ENCODE results near the gene PKNOX2. TPM values are rescaled to one million over a fixed set of nuclear protein-coding genes. Genes with fewer than 3 reads are reported as not detected.

The PKNOX2 gene
- total and polyA plus RNA-seq, 2 of the 4 experiments (the other 2 are of a cell fraction), result 0.72 to 2.3 TPM

- Histone ChIP-seq H3K9me3 (ENCODE audit: control insufficient read depth, insufficient read depth, low read length) (no peaks in the 10 kb centered on the region), H3K36me3 (ENCODE audit: control insufficient read depth, insufficient read depth, low read length) (no peaks in the 10 kb centered on the region), H4K5ac (ENCODE audit: low read depth, low read length) (no peak overlapping the region), H3K4me3 (ENCODE audit: insufficient read depth, low read depth, low read length) (no peak overlapping the region), H2BK15ac (ENCODE audit: low read depth, low read length) (no peak overlapping the region), H3K4ac (ENCODE audit: low read depth, low read length) (no peak overlapping the region), H3K79me1 (ENCODE audit: low read depth in 1 of 2, low read length in 2 of 2) (no peaks in the 10 kb centered on the region), H2BK5ac (ENCODE audit: low read depth, low read length, poor library complexity, severe bottlenecking) (no peak overlapping the region), H3K56ac (ENCODE audit: extremely low read depth, insufficient read depth, low read length) (no peak overlapping the region), H3K23ac (ENCODE audit: low read depth, low read length) (no peak overlapping the region), H3K9ac (ENCODE audit: low read depth, low read length) (no peak overlapping the region), H2BK120ac (ENCODE audit: low read depth, low read length) (no peak overlapping the region), H2AK9ac (replicated peaks; ENCODE audit: low read depth, low read length, poor library complexity) (no peak overlapping the region), H3K4me2 (ENCODE audit: low read depth, low read length) (no peak overlapping the region), H4K91ac (ENCODE audit: insufficient read depth, low read depth, low read length) (no peak overlapping the region), H3K14ac (replicated peaks; ENCODE audit: low read depth, low read length) (no peak overlapping the region), H2BK20ac (ENCODE audit: low read depth, low read length) (no peak overlapping the region), H2AK5ac (ENCODE audit: low read depth, low read length) (no peak overlapping the region), H2AFZ (replicated peaks; ENCODE audit: low read length, poor library complexity) (no peak overlapping the region), H3K4me1 (ENCODE audit: control insufficient read depth, insufficient read depth, low read length) (no peaks in the 10 kb centered on the region; the same call in 1 of the 2 replicates), H3K18ac (ENCODE audit: low read depth, low read length) (no peak overlapping the region), H4K20me1 (ENCODE audit: insufficient read depth, low read length) (no peaks in the 10 kb centered on the region), H4K8ac (ENCODE audit: low read depth in 2 of 2, low read length in 2 of 2) (no peak overlapping the region), H3K27ac (ENCODE audit: insufficient read depth, low read length) (no peak overlapping the region), H3K27me3 (ENCODE audit: control insufficient read depth, insufficient read depth, low read length) (peaks cover 2% of the 10 kb centered on the region), H3K9me1 (ENCODE audit: insufficient read depth, low read length) (no peaks in the 10 kb centered on the region)
- ATAC-seq (ENCODE audit: low read depth), result no peak
- CTCF ChIA-PET, result no interaction called here
- DNase-seq, result no peak
- dilution Hi-C loops (cut with HindIII; ENCODE audit: low sequenced_read_pairs, unreplicated experiment), result no loop called here
- POLR2A ChIA-PET (ENCODE audit: unreplicated experiment), result no interaction called here
- TF ChIP-seq RFX5 (IDR thresholded peaks at IDR 0.05; ENCODE audit: low read depth, low read length) (no peak), SMC3 (IDR thresholded peaks at IDR 0.05; ENCODE audit: low read depth, low read length) (no peak), ELK1 (IDR thresholded peaks at IDR 0.05; ENCODE audit: borderline replicate concordance, low read depth, low read length) (no peak), FOS (IDR thresholded peaks at IDR 0.05; ENCODE audit: low read depth, low read length) (no peak), NFE2L2 (IDR thresholded peaks at IDR 0.05; ENCODE audit: low read depth, low read length) (no peak), CHD1 (IDR thresholded peaks at IDR 0.05; ENCODE audit: low read depth, low read length) (no peak), RCOR1 (IDR thresholded peaks at IDR 0.05; ENCODE audit: insufficient replicate concordance, low read length) (no peak), MAZ (IDR thresholded peaks at IDR 0.05; ENCODE audit: borderline replicate concordance, low read depth, low read length) (no peak)
- TF ChIP-seq, protein P1, sequence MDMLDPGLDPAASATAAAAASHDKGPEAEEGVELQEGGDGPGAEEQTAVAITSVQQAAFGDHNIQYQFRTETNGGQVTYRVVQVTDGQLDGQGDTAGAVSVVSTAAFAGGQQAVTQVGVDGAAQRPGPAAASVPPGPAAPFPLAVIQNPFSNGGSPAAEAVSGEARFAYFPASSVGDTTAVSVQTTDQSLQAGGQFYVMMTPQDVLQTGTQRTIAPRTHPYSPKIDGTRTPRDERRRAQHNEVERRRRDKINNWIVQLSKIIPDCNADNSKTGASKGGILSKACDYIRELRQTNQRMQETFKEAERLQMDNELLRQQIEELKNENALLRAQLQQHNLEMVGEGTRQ (IDR thresholded peaks at IDR 0.05; ENCODE audit: low read depth, low read length), result no peak
- in situ Hi-C loops (cut with MboI; ENCODE audit: low sequenced_read_pairs), result no loop called here
- 40% methylated on average over 1 of the region's 5 CpGs; no CpG with 5 or more reads in 1 of the 2 experiments for WGBS, 2 experiments (ENCODE audit: extremely low coverage in 2 of 2, insufficient read length in 1 of 2)
- BruUV-seq (replicated peaks), result no TSS peak
- intact Hi-C loops (cut with micrococcal nuclease), result no loop called here
Measured at GRCh38 chr11:125308246-125308645, 143.7 kb downstream of the PKNOX2 start.

Data from IMR-90 (cell line).